Spleen (tissue), 7 donors: ENCODE data around the gene CHRNA7.

ENCODE experiments used
- POLR2A ChIP-seq, 3 donors: fragments of 450-650 bp; IDR thresholded peaks; one replicate each; pipeline ENCODE4 v1.5.1; 2017; ENCODE audit warnings: antibody characterized with exemption in 3 of 3, mild to moderate bottlenecking in 1 of 3
- TF ChIP-seq, protein P1 (sequence below), 11 experiments: fragments of 200-600 bp in 7 of 11; fragments of 450-650 bp in 4 of 11; sonication (generic) in 4 of 11; IDR thresholded peaks in 8 of 11; conservative IDR thresholded peaks in 3 of 11; 1 replicate in 7 of 11; 2 replicates in 4 of 11; pipeline versions ENCODE4 v1.4.0 to v1.8.0; 2016 to 2021; ENCODE audit warnings: antibody characterized with exemption in 11 of 11, inconsistent platforms in 4 of 11, mild to moderate bottlenecking in 1 of 11
- donor health status: DM: no; HTN: no; CAD: no; lungs with moderate emphysema.
- donor health status: DM: no; HTN: no; CAD: no.
- donor health status: DM: no; HTN: no; CAD: no.

DNA sequence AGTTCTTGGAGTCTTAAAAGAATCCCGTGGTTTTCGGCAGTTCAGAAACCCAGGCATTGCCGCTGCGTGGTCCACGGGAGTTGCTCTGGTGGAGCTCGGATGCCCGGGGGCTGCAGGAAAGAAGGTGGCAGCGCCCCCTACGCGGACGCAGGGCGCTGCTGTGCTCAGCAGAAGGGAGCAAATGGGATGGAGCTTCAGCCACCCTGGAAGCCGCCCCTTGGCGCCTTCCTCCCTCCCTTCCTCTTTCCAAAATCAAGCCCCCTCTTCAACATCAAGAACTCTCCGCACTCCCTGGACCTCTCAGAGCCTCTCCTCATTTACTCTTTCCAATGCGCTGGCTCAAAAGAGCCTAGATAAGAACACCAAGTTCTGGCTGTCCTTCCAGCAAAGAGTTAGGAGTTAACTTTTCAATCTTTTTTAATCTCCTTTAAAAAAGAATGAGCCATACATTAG, 880 bp upstream of the CHRNA7 start:
- TF ChIP-seq, protein P1, sequence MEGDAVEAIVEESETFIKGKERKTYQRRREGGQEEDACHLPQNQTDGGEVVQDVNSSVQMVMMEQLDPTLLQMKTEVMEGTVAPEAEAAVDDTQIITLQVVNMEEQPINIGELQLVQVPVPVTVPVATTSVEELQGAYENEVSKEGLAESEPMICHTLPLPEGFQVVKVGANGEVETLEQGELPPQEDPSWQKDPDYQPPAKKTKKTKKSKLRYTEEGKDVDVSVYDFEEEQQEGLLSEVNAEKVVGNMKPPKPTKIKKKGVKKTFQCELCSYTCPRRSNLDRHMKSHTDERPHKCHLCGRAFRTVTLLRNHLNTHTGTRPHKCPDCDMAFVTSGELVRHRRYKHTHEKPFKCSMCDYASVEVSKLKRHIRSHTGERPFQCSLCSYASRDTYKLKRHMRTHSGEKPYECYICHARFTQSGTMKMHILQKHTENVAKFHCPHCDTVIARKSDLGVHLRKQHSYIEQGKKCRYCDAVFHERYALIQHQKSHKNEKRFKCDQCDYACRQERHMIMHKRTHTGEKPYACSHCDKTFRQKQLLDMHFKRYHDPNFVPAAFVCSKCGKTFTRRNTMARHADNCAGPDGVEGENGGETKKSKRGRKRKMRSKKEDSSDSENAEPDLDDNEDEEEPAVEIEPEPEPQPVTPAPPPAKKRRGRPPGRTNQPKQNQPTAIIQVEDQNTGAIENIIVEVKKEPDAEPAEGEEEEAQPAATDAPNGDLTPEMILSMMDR (IDR thresholded peaks at IDR 0.05 in 8 of 11, conservative IDR thresholded peaks at IDR 0.05 in 3 of 11), result peak in 3 of 11 experiments; percentile 16 to 40 (median 24)
- no peak for TF ChIP-seq POLR2A (IDR thresholded peaks at IDR 0.05)
